CD14-positive monocyte (primary cell): ENCODE data around the gene ARL9. TPM values are rescaled to one million over a fixed set of nuclear protein-coding genes. Genes with fewer than 3 reads are reported as not detected.
A peak's percentile ranks its signal among the peaks of the same experiment; 100 is the strongest.

Source experiments
- DNase-seq, 3 donors: peaks; one replicate each; pipeline ENCODE4 v3.0.0-alpha.2; 2011 to 2022
- H2AFZ ChIP-seq: 2 replicates; pipeline ENCODE4 v1.6.0; 2012; ENCODE audit warnings: mild to moderate bottlenecking, low read depth, low read length, inconsistent platforms; ENCODE audit not compliant: insufficient read depth, poor library complexity, severe bottlenecking
- H3K27ac ChIP-seq, 2 donors: 1 replicate in 1 of 2; 2 replicates in 1 of 2; pipeline ENCODE4 v1.5.1; 2012 to 2013; ENCODE audit warnings: low read length in 2 of 2, control low read depth in 1 of 2, inconsistent platforms in 1 of 2, low read depth in 1 of 2, mild to moderate bottlenecking in 1 of 2
- H3K27me3 ChIP-seq, 2 donors: one replicate each; pipeline versions ENCODE4 v1.6.0 to v1.6.1; 2011 to 2013; ENCODE audit warnings: low read length in 2 of 2; ENCODE audit not compliant: control insufficient read depth in 2 of 2, insufficient read depth in 2 of 2
- H3K36me3 ChIP-seq, 2 donors: replicated peaks in 1 of 2; 1 replicate in 1 of 2; 2 replicates in 1 of 2; pipeline versions ENCODE4 v1.5.1 to v1.6.1; 2012 to 2013; ENCODE audit warnings: low read length in 2 of 2, control low read depth in 1 of 2, inconsistent platforms in 1 of 2, mild to moderate bottlenecking in 1 of 2; ENCODE audit not compliant: insufficient read depth in 2 of 2, control insufficient read depth in 1 of 2
- H3K4me1 ChIP-seq, 2 donors: 1 replicate in 1 of 2; 2 replicates in 1 of 2; pipeline versions ENCODE4 v1.5.1 to v1.6.1; 2012 to 2013; ENCODE audit warnings: low read length in 2 of 2, control low read depth in 1 of 2, inconsistent platforms in 1 of 2, mild to moderate bottlenecking in 1 of 2, moderate library complexity in 1 of 2; ENCODE audit not compliant: insufficient read depth in 2 of 2, control insufficient read depth in 1 of 2
- H3K4me2 ChIP-seq: replicated peaks from 2 replicates; pipeline ENCODE3; 2012; ENCODE audit warnings: low read length, moderate library complexity, mild to moderate bottlenecking; ENCODE audit not compliant: poor library complexity, severe bottlenecking; ENCODE audit errors: extremely low read depth
- H3K4me3 ChIP-seq, 3 experiments: fragments of 200-600 bp in 1 of 3; sonication (generic) in 1 of 3; replicated peaks in 1 of 3; 1 replicate in 2 of 3; 2 replicates in 1 of 3; pipeline ENCODE4 v1.5.1; 2011 to 2013; ENCODE audit warnings: low read length in 3 of 3, mild to moderate bottlenecking in 3 of 3, control low read depth in 2 of 3, low read depth in 2 of 3, inconsistent platforms in 1 of 3, moderate library complexity in 1 of 3
- H3K79me2 ChIP-seq: 2 replicates; pipeline ENCODE4 v1.6.0; 2012; ENCODE audit warnings: mild to moderate bottlenecking, control low read depth, inconsistent platforms, low read length, moderate library complexity; ENCODE audit not compliant: insufficient read depth
- H3K9ac ChIP-seq: 2 replicates; pipeline ENCODE4 v1.6.0; 2017; ENCODE audit warnings: low read length, mild to moderate bottlenecking; ENCODE audit not compliant: insufficient read depth, poor library complexity, severe bottlenecking
- H3K9me3 ChIP-seq, 2 donors: replicated peaks in 1 of 2; 1 replicate in 1 of 2; 2 replicates in 1 of 2; pipeline versions ENCODE4 v1.5.1 to v1.6.1; 2012 to 2013; ENCODE audit warnings: low read length in 2 of 2, control low read depth in 1 of 2; ENCODE audit not compliant: control insufficient read depth in 1 of 2, insufficient read depth in 1 of 2
- H4K20me1 ChIP-seq: 2 replicates; pipeline ENCODE4 v1.6.0; 2012; ENCODE audit warnings: mild to moderate bottlenecking, low read length, control low read depth, moderate library complexity; ENCODE audit not compliant: insufficient read depth
- H3K27ac Mint-ChIP-seq, 7 donors: one replicate each; pipeline ENCODE4 v1.8.0; 2020; ENCODE audit warnings: mild to moderate bottlenecking in 7 of 7, mixed read lengths in 7 of 7, moderate library complexity in 6 of 7, inconsistent platforms in 2 of 7
- H3K27me3 Mint-ChIP-seq, 3 donors: one replicate each; pipeline ENCODE4 v1.8.0; 2021 to 2022; ENCODE audit warnings: low read depth in 3 of 3, mild to moderate bottlenecking in 3 of 3, mixed read lengths in 3 of 3, moderate library complexity in 3 of 3, inconsistent platforms in 1 of 3
- H3K36me3 Mint-ChIP-seq, 2 donors: one replicate each; pipeline ENCODE4 v1.8.0; 2020; ENCODE audit warnings: mixed read lengths in 2 of 2, inconsistent platforms in 1 of 2, mild to moderate bottlenecking in 1 of 2
- H3K4me1 Mint-ChIP-seq: one replicate; pipeline ENCODE4 v1.8.0; 2020; ENCODE audit warnings: mild to moderate bottlenecking, mixed read lengths
- H3K4me3 Mint-ChIP-seq, 2 donors: one replicate each; pipeline ENCODE4 v1.8.0; 2020; ENCODE audit warnings: mild to moderate bottlenecking in 2 of 2, mixed read lengths in 2 of 2, moderate library complexity in 1 of 2
- H3K9me3 Mint-ChIP-seq, 7 donors: one replicate each; pipeline ENCODE4 v1.8.0; 2020 to 2022; ENCODE audit warnings: mixed read lengths in 7 of 7, mild to moderate bottlenecking in 6 of 7, moderate library complexity in 6 of 7, inconsistent platforms in 2 of 7
- CTCF ChIP-seq: fragments of 200-600 bp; IDR thresholded peaks from one replicate; pipeline ENCODE4 v1.8.0; 2022; ENCODE audit warnings: antibody characterized with exemption, mild to moderate bottlenecking
- WGBS: methylation state at CpG from one replicate; pipeline ENCODE4 v1.1.5; 2013; ENCODE audit warnings: missing lambda C conversion rate; ENCODE audit not compliant: insufficient coverage; 5-methylcytosine and 5-hydroxymethylcytosine counted together
- intact Hi-C, 2 donors: fragments of 100-400 bp; cut with micrococcal nuclease; formaldehyde crosslinking; loops; one replicate each; pipeline versions ENCODE4 v1.15.0 to v1.15.1; 2023
- polyA plus RNA-seq, 3 donors: library from polyadenylated mRNA; depleted of rRNA in 1 of 3; unstranded in 2 of 3; stranded (reverse) in 1 of 3; fragments of 300-500 nt in 2 of 3; fragments of >200 nt in 1 of 3; fragmentation: Illumina TruSeq in 2 of 3; gene quantifications; 1 replicate in 2 of 3; 2 replicates in 1 of 3; pipeline ENCODE4 v1.2.3, GENCODE V29; 2012 to 2021

ARL9 gene
- polyA plus RNA-seq, 3 donors, result not detected

GRCh38 chr4:56462157-56462556 lies 43.4 kb upstream of the ARL9 start:
- Histone ChIP-seq H3K79me2 (peaks cover 39% of the 10 kb centered on the region), H3K4me1 (peaks cover 16 to 19% of the 10 kb centered on the region in 2 donors), H3K4me3 (no peak overlapping the region), H3K9me3 (no peaks in the 10 kb centered on the region), H4K20me1 (no peaks in the 10 kb centered on the region), H3K4me2 (no peak overlapping the region), H3K9ac (no peak overlapping the region), H3K27ac (no peak overlapping the region), H2AFZ (no peak overlapping the region), H3K27me3 (no peaks in the 10 kb centered on the region), H3K36me3 (peaks cover 19 to 63% of the 10 kb centered on the region in 2 donors)
- intact Hi-C loops, result loop anchor here in 1 of 2 donors (10.0 kb wide), 1 partner anchor 443 kb away; the partner anchor contains the start of gene REST
- Mint-ChIP-seq H3K4me1 (peaks cover 27% of the 10 kb centered on the region), H3K27ac (peak overlapping the region in 1 of 7 donors; percentile 0), H3K27me3 (no peaks in the 10 kb centered on the region), H3K4me3 (no peak overlapping the region), H3K9me3 (no peaks in the 10 kb centered on the region), H3K36me3 (peaks cover 26 to 34% of the 10 kb centered on the region in 2 donors)
- no peak for DNase-seq
- TF ChIP-seq CTCF, result no peak

- Histone ChIP-seq H3K9ac (no peak overlapping the region), H3K27me3 (no peaks in the 10 kb centered on the region), H3K9me3 (no peaks in the 10 kb centered on the region), H3K4me2 (no peak overlapping the region), H2AFZ (no peak overlapping the region), H3K27ac (no peak overlapping the region), H4K20me1 (peaks cover 3% of the 10 kb centered on the region), H3K79me2 (peaks cover 55% of the 10 kb centered on the region), H3K36me3 (peaks cover 16 to 51% of the 10 kb centered on the region in 2 donors), H3K4me1 (peaks cover 23 to 29% of the 10 kb centered on the region in 2 donors), H3K4me3 (no peak overlapping the region)
- H3K27ac Mint-ChIP-seq, result no peak overlapping the region
- no peaks in the 10 kb centered on the region for H3K9me3 Mint-ChIP-seq
- 97% methylated on average over 4 of the region's 5 CpGs for WGBS
- H3K4me3 Mint-ChIP-seq, result no peak overlapping the region
- H3K36me3 Mint-ChIP-seq, result peaks cover 23 to 34% of the 10 kb centered on the region in 2 donors
- DNase-seq, result no peak
- peaks cover 35% of the 10 kb centered on the region for H3K4me1 Mint-ChIP-seq
- intact Hi-C loops, result loop anchor here in 1 of 2 donors (10.0 kb wide), 1 partner anchor 441 kb away; the partner anchor contains the start of gene REST
- H3K27me3 Mint-ChIP-seq, result no peaks in the 10 kb centered on the region
- no peak for TF ChIP-seq CTCF
Measured at GRCh38 chr4:56463711-56464110, 41.9 kb upstream of the ARL9 start.
